GM12878 (cell line): ENCODE data around the gene MSANTD2.

Experiments
- CREB1 ChIP-seq: IDR thresholded peaks from 2 replicates; pipeline ENCODE4 v1.6.1; 2012; ENCODE audit warnings: low read depth, mild to moderate bottlenecking, inconsistent platforms
- CTCF ChIP-seq, 3 experiments: IDR thresholded peaks in 2 of 3; conservative IDR thresholded peaks in 1 of 3; 2 replicates each; pipeline ENCODE4 v1.5.1; 2011; ENCODE audit warnings: low read depth in 3 of 3, low read length in 3 of 3, mild to moderate bottlenecking in 3 of 3, control low read depth in 2 of 3, moderate library complexity in 2 of 3, inconsistent platforms in 1 of 3, mixed read lengths in 1 of 3; ENCODE audit not compliant: control insufficient read depth in 2 of 3, insufficient read depth in 1 of 3; ENCODE audit errors: extremely low read depth in 1 of 3
- EZH2 ChIP-seq: IDR thresholded peaks from 2 replicates; pipeline ENCODE4 v1.6.1; 2012; ENCODE audit warnings: low read depth, mild to moderate bottlenecking, control low read depth, inconsistent platforms, low read length, borderline replicate concordance; ENCODE audit not compliant: control insufficient read depth
- MTA3 ChIP-seq: IDR thresholded peaks from 2 replicates; pipeline ENCODE4 v1.6.1; 2012; ENCODE audit warnings: low read length, inconsistent platforms, borderline replicate concordance
- MYC ChIP-seq: IDR thresholded peaks from 2 replicates; pipeline ENCODE4 v1.6.1; 2011; ENCODE audit warnings: mild to moderate bottlenecking, low read length, moderate library complexity, inconsistent platforms; ENCODE audit not compliant: insufficient read depth, insufficient replicate concordance, insufficient read length, severe bottlenecking
- NFXL1 ChIP-seq: fragments of 450-650 bp; IDR thresholded peaks from 2 replicates; pipeline ENCODE4 v1.6.1; 2017; ENCODE audit warnings: antibody characterized with exemption, mild to moderate bottlenecking, borderline replicate concordance
- NFYB ChIP-seq: IDR thresholded peaks from 2 replicates; pipeline ENCODE4 v1.6.1; 2011; ENCODE audit warnings: low read depth, mild to moderate bottlenecking, low read length, improper control_type of control experiment, moderate library complexity; ENCODE audit not compliant: insufficient read depth

GRCh38 chr11:124748100-124748418, 52.1 kb downstream of the MSANTD2 start:
- no peak for TF ChIP-seq NFYB
- no peak for TF ChIP-seq MYC
- TF ChIP-seq EZH2, result no peak
- no peak for TF ChIP-seq CTCF (IDR thresholded peaks at IDR 0.05 in 2 of 3, conservative IDR thresholded peaks at IDR 0.05 in 1 of 3; ENCODE audit: control insufficient read depth in 2 of 3, extremely low read depth in 1 of 3, insufficient read depth in 1 of 3, low read depth in 3 of 3, low read length in 3 of 3)
- TF ChIP-seq MTA3, result no peak
- no peak for TF ChIP-seq CREB1
- TF ChIP-seq NFXL1, result no peak
